Measurements from ENCODE around the gene USP17L24.
"Not testable (repeated sequence)": the region's sequence is repeated elsewhere in the genome, so short reads cannot be mapped to it uniquely, and the experiment has no call there.

The USP17L24 gene

GRCh38 chr4:9324865-9325264, at the start of gene USP17L24:
Gene USP17L24 (plus strand): TSS chr4:9325165. CDS start chr4:9325165, 0 bp downstream.
- not testable (repeated sequence) for TF ChIP-seq GATA3, GATA2 (IDR thresholded peaks at IDR 0.05; ENCODE audit: low read depth, low read length)

GRCh38 chr4:9329611-9330010, 4.6 kb downstream of the USP17L24 start, which contains the start of gene USP17L25:
Gene USP17L25 (plus strand): TSS chr4:9329911. CDS start chr4:9329911, 0 bp downstream.
- TF ChIP-seq GATA3, GATA2 (IDR thresholded peaks at IDR 0.05; ENCODE audit: low read depth, low read length): not testable (repeated sequence)

GRCh38 chr4:9334358-9334757, 9.4 kb downstream of the USP17L24 start, which contains the start of gene USP17L26:
Gene USP17L26 (plus strand): TSS chr4:9334658. CDS start chr4:9334658, 0 bp downstream.
- TF ChIP-seq GATA3, GATA2 (IDR thresholded peaks at IDR 0.05; ENCODE audit: low read depth, low read length): not testable (repeated sequence)

GRCh38 chr4:9339103-9339502, 14.1 kb downstream of the USP17L24 start, which contains the start of gene USP17L5:
Gene USP17L5 (plus strand): TSS chr4:9339403. CDS start chr4:9339403, 0 bp downstream.
- TF ChIP-seq GATA3, GATA2 (IDR thresholded peaks at IDR 0.05; ENCODE audit: low read depth, low read length): not testable (repeated sequence)

GRCh38 chr4:9343848-9344247, 18.9 kb downstream of the USP17L24 start, which contains the start of gene USP17L27:
Gene USP17L27 (plus strand): TSS chr4:9344148. CDS start chr4:9344148, 0 bp downstream.
- not testable (repeated sequence) for TF ChIP-seq GATA2, GATA3 (IDR thresholded peaks at IDR 0.05; ENCODE audit: low read depth, low read length)

GRCh38 chr4:9348593-9348992, 23.6 kb downstream of the USP17L24 start, which contains the start of gene USP17L28:
Gene USP17L28 (plus strand): TSS chr4:9348893. CDS start chr4:9348893, 0 bp downstream.
- TF ChIP-seq GATA2, GATA3 (IDR thresholded peaks at IDR 0.05; ENCODE audit: low read depth, low read length): not testable (repeated sequence)

GRCh38 chr4:9353338-9353737, 28.4 kb downstream of the USP17L24 start, which contains the start of gene USP17L29:
Gene USP17L29 (plus strand): TSS chr4:9353638. CDS start chr4:9353638, 0 bp downstream.
- not testable (repeated sequence) for TF ChIP-seq GATA3, GATA2 (IDR thresholded peaks at IDR 0.05; ENCODE audit: low read depth, low read length)

GRCh38 chr4:9362829-9363228, 37.9 kb downstream of the USP17L24 start, which contains the start of gene USP17L30:
Gene USP17L30 (plus strand): TSS chr4:9363129. CDS start chr4:9363129, 0 bp downstream.
- not testable (repeated sequence) for TF ChIP-seq GATA2, GATA3 (IDR thresholded peaks at IDR 0.05; ENCODE audit: low read depth, low read length)

All from SH-SY5Y (cell line).